Kidney (tissue), 14 donors: ENCODE data around the gene TADA3. TPM values are rescaled to one million over a fixed set of nuclear protein-coding genes. Genes with fewer than 3 reads are reported as not detected.
A peak's percentile ranks its signal among the peaks of the same experiment; 100 is the strongest.

Experiments
- DNase-seq, 5 donors: peaks; one replicate each; pipeline ENCODE4 v3.0.0-alpha.2; 2013 to 2020
- FAIRE-seq: peaks from 2 replicates; lab custom pipeline; 2012; peaks lifted over from hg19 to GRCh38; lab: Jason Lieb, UNC
- H3K27ac ChIP-seq, 2 donors: one replicate each; pipeline ENCODE4 v1.7.0; 2013; ENCODE audit warnings: low read depth in 2 of 2, low read length in 2 of 2, inconsistent platforms in 1 of 2
- H3K27me3 ChIP-seq: one replicate; pipeline ENCODE4 v1.7.1; 2013; ENCODE audit warnings: low read length, inconsistent platforms; ENCODE audit not compliant: control insufficient read depth, insufficient read depth
- H3K36me3 ChIP-seq, 3 donors: one replicate each; pipeline versions ENCODE4 v1.7.0 to v1.7.1; 2013; ENCODE audit warnings: low read length in 3 of 3, control low read depth in 1 of 3, inconsistent platforms in 1 of 3; ENCODE audit not compliant: insufficient read depth in 3 of 3, control insufficient read depth in 2 of 3
- H3K4me1 ChIP-seq, 3 donors: one replicate each; pipeline versions ENCODE4 v1.7.0 to v1.7.1; 2013; ENCODE audit warnings: low read length in 3 of 3, inconsistent platforms in 1 of 3, low read depth in 1 of 3; ENCODE audit not compliant: control insufficient read depth in 2 of 3, insufficient read depth in 2 of 3
- H3K4me3 ChIP-seq, 3 donors: one replicate each; pipeline versions ENCODE4 v1.7.0 to v1.8.1; 2013; ENCODE audit warnings: low read length in 3 of 3, control low read depth in 1 of 3, inconsistent platforms in 1 of 3
- H3K9ac ChIP-seq, 3 donors: one replicate each; pipeline versions ENCODE4 v1.7.0 to v1.7.1; 2013; ENCODE audit warnings: low read length in 3 of 3, control low read depth in 1 of 3, inconsistent platforms in 1 of 3
- H3K9me3 ChIP-seq, 3 donors: one replicate each; pipeline versions ENCODE4 v1.7.0 to v1.7.1; 2013; ENCODE audit warnings: low read length in 3 of 3, control low read depth in 1 of 3, inconsistent platforms in 1 of 3; ENCODE audit not compliant: control insufficient read depth in 2 of 3, insufficient read depth in 1 of 3
- CTCF ChIP-seq: IDR thresholded peaks from 3 replicates; pipeline ENCODE4 v1.5.1; 2012; ENCODE audit warnings: mild to moderate bottlenecking, moderate library complexity, borderline replicate concordance; ENCODE audit not compliant: insufficient read depth; ENCODE audit errors: extremely low read depth
- intact Hi-C: fragments of 100-400 bp; cut with DNase I; formaldehyde crosslinking; loops from one replicate; pipeline ENCODE4 v1.11.1; 2022
- polyA plus RNA-seq: library from polyadenylated mRNA; stranded (reverse); fragments of 350-450 nt; fragmentation: Illumina TruSeq; extraction: RNeasy Lipid Tissue Mini Kit (QIAGEN cat#74804); gene quantifications from one replicate; pipeline ENCODE4 v1.2.3, GENCODE V29; 2014; ENCODE audit warnings: low read depth, low replicate concordance; ENCODE audit not compliant: insufficient read depth
- total RNA-seq: library from RNA; stranded (reverse); fragmentation: NEBNext Ultra II Directional; extraction: Animal tissue kit (Norgen Biotek cat#: 25700); gene quantifications from one replicate; pipeline ENCODE4 v1.2.1, GENCODE V29; 2021
- donor health status: control.
- donor health status: control.
- donor health status: control.
- donor health status: control.
- donor health status: control.
- donor health status: DM: yes; HTN: yes; CAD: no.
- donor health status: Normal renal cell carcinoma (clear cell type).

TADA3 gene
- total and polyA plus RNA-seq, 2 donors from 2014 or later = 58.4 to 65.1 TPM

DNA sequence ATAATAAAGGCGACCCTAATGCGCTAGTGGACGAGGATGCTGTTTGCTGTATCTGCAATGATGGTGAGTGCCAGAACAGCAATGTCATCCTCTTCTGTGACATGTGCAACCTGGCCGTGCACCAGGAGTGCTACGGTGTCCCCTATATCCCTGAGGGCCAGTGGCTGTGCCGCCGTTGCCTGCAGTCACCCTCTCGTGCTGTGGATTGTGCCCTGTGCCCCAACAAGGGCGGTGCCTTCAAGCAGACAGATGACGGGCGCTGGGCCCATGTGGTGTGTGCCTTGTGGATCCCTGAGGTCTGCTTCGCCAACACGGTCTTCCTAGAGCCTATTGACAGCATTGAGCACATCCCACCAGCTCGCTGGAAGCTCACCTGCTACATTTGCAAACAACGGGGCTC is 53.1 kb downstream of the TADA3 start:
- H3K27me3 ChIP-seq = no peaks in the 10 kb centered on the region
- no peak overlapping the region for H3K27ac ChIP-seq
- intact Hi-C loops = no loop called here
- no peak for FAIRE-seq
- H3K36me3 ChIP-seq = peaks cover 8 to 84% (median 70%) of the 10 kb centered on the region in 3 donors
- DNase-seq = no peak
- no peak overlapping the region for H3K9ac ChIP-seq
- no peaks in the 10 kb centered on the region for H3K9me3 ChIP-seq
- no peak for TF ChIP-seq CTCF
- H3K4me1 ChIP-seq = no peaks in the 10 kb centered on the region
- H3K4me3 ChIP-seq = no peak overlapping the region

GRCh38 chr3:9736831-9737230 is 55.4 kb downstream of the TADA3 start:
- TF ChIP-seq CTCF = no peak

GRCh38 chr3:9732740-9733115 is 59.5 kb downstream of the TADA3 start:
- DNase-seq (peak in 1 of 5 donors; percentile 45), FAIRE-seq (no peak)
- H3K9ac ChIP-seq = peak overlapping the region; percentile 16 to 85 (median 37)
- H3K4me1 ChIP-seq = peaks cover 0 to 16% (median 9%) of the 10 kb centered on the region in 3 donors
- no peak overlapping the region for H3K27ac ChIP-seq
- intact Hi-C loops = no loop called here
- no peaks in the 10 kb centered on the region for H3K27me3 ChIP-seq
- no peaks in the 10 kb centered on the region for H3K9me3 ChIP-seq
- no peak for TF ChIP-seq CTCF
- H3K36me3 ChIP-seq = peaks cover 0 to 22% (median 17%) of the 10 kb centered on the region in 3 donors
- H3K4me3 ChIP-seq = peak overlapping the region; percentile 51 to 80 (median 77)

More at GRCh38 chr3:9736831-9737230, 55.4 kb downstream of the TADA3 start:
- H3K4me3 ChIP-seq = no peak overlapping the region
- H3K36me3 ChIP-seq = peaks cover 8 to 63% (median 52%) of the 10 kb centered on the region in 3 donors
- no peak overlapping the region for H3K9ac ChIP-seq
- DNase-seq (no peak), FAIRE-seq (no peak)
- H3K9me3 ChIP-seq = no peaks in the 10 kb centered on the region
- no peaks in the 10 kb centered on the region for H3K27me3 ChIP-seq
- intact Hi-C loops = no loop called here
- H3K4me1 ChIP-seq = peaks cover 0 to 13% (median 9%) of the 10 kb centered on the region in 3 donors
- H3K27ac ChIP-seq = no peak overlapping the region
